ENCODE results near the gene CC2D1B. TPM values are rescaled to one million over a fixed set of nuclear protein-coding genes. Genes with fewer than 3 reads are reported as not detected.

CC2D1B gene
- total RNA-seq, 1 donor from 2014 or later, result 17.6 TPM

- DNase-seq, result no peak
These were observed 7.0 kb downstream of the CC2D1B start for GRCh38 chr1:52358851-52359497.

- no peak for DNase-seq
These were observed 8.6 kb downstream of the CC2D1B start for GRCh38 chr1:52357397-52357796.

GRCh38 chr1:52356818-52357355 is 9.1 kb downstream of the CC2D1B start:
- no peak for DNase-seq

- DNase-seq, result no peak
These were observed 10.0 kb downstream of the CC2D1B start for GRCh38 chr1:52355847-52356505.

- no peak for DNase-seq
These were observed 10.6 kb downstream of the CC2D1B start for GRCh38 chr1:52355436-52355835.

- no peak for DNase-seq
These were observed 13.3 kb downstream of the CC2D1B start for GRCh38 chr1:52352690-52353089.

GRCh38 chr1:52348704-52349300 is 17.2 kb downstream of the CC2D1B start:
- DNase-seq, result peak; percentile 67

GRCh38 chr1:52346653-52347052 is 19.4 kb downstream of the CC2D1B start:
- no peak for DNase-seq

- no peak for DNase-seq
These were observed 20.8 kb downstream of the CC2D1B start for GRCh38 chr1:52345252-52345651.

GRCh38 chr1:52343979-52344378 is 22.0 kb downstream of the CC2D1B start:
- no peak for DNase-seq

- no peak for DNase-seq
These were observed 24.2 kb downstream of the CC2D1B start for GRCh38 chr1:52341655-52342260.

GRCh38 chr1:52337439-52337838 is 28.6 kb downstream of the CC2D1B start:
- DNase-seq, result no peak

- no peak for DNase-seq
These were observed 31.0 kb downstream of the CC2D1B start for GRCh38 chr1:52334906-52335528.

- DNase-seq, result no peak
These were observed 33.6 kb downstream of the CC2D1B start for GRCh38 chr1:52332411-52332810.

GRCh38 chr1:52328615-52329014 is 37.4 kb downstream of the CC2D1B start:
- no peak for DNase-seq

- DNase-seq, result no peak
These were observed 40.2 kb downstream of the CC2D1B start for GRCh38 chr1:52325786-52326185.

GRCh38 chr1:52323731-52324130 is 42.3 kb downstream of the CC2D1B start:
- no peak for DNase-seq

- no peak for DNase-seq
These were observed 44.9 kb downstream of the CC2D1B start for GRCh38 chr1:52321061-52321460.

GRCh38 chr1:52306227-52307006 is 59.6 kb downstream of the CC2D1B start:
- no peak for DNase-seq

- no peak for DNase-seq
These were observed 60.4 kb downstream of the CC2D1B start for GRCh38 chr1:52305417-52306226.

Measured in tongue (tissue), 2 donors.